ENCODE data around the gene IKBKE. TPM values are rescaled to one million over a fixed set of nuclear protein-coding genes. Genes with fewer than 3 reads are reported as not detected.
"Not testable (repeated sequence)": the region's sequence is repeated elsewhere in the genome, so short reads cannot be mapped to it uniquely, and the experiment has no call there.

The IKBKE gene
- total RNA-seq, 1 donor from 2014 or later = 11.1 TPM

DNA sequence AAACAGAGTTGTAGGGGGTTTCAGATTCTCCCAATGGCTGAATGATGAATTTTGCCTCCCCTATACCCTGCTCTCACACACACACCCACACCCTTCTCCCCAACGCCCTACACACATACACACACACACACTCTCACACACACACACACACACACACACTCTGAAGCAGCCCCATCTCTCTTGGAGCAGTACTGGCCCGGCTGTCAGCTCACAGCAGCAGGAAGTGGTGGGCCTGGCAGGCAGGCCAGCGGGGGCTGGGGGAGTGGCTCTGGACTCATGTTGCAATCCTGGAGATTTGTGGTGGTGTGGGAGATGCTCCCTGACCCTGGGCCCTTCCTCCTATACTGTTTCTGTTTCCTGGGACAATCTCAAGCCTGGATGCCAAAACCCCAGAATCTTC, 2.2 kb downstream of the IKBKE start:
- DNase-seq (ENCODE audit: low read depth in 2 of 2) = peak; percentile 48 to 63

DNA sequence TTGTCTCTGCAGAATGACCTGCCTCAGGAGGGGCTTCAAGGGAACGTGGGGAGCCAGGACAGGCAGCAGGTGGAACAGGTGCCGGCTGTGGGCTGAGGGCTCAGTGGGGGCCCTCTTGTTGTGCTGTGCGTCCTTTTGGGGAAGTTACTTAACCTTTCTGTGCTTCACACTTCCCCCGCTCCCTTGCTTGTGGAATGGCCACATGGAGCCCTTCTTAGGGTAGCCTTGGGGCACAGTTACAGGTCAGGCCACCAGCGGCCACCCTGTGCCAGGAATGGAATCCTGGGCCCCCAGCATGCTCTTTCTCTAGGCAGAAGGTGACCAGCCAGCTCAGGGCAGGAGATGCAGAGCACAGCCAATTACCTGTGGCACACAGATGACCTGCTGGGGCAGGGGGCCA, 2.6 kb downstream of the IKBKE start:
- no peak for DNase-seq (ENCODE audit: low read depth in 2 of 2)

DNA sequence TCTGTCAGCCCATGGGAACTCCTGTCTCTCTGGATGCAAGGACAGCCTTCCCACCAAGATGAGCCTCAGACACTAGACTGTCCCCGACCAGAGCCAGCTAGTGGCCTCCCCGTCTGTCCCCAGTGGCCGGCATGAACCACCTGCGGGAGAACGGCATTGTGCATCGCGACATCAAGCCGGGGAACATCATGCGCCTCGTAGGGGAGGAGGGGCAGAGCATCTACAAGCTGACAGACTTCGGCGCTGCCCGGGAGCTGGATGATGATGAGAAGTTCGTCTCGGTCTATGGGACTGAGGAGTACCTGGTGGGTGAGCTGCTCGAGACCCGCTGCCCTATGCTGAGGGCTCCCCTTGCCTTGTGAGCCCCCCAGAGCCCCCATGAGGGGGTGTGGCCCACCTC, 5.8 kb downstream of the IKBKE start:
- no peak for DNase-seq (ENCODE audit: low read depth in 2 of 2)

DNA sequence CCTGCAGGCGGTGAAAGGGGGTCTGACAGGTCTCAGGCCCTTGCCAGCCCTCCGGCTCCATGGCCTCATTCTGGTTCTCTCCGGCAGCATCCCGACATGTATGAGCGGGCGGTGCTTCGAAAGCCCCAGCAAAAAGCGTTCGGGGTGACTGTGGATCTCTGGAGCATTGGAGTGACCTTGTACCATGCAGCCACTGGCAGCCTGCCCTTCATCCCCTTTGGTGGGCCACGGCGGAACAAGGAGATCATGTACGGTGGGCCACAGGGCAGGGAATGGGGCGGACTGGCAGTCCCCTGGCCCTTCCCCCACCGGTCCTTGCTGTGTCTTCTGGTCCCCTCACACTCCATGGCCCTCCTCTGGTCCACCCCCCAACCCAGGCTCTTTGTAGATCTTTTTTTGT, 6.3 kb downstream of the IKBKE start:
- no peak for DNase-seq (ENCODE audit: low read depth in 2 of 2)

DNA sequence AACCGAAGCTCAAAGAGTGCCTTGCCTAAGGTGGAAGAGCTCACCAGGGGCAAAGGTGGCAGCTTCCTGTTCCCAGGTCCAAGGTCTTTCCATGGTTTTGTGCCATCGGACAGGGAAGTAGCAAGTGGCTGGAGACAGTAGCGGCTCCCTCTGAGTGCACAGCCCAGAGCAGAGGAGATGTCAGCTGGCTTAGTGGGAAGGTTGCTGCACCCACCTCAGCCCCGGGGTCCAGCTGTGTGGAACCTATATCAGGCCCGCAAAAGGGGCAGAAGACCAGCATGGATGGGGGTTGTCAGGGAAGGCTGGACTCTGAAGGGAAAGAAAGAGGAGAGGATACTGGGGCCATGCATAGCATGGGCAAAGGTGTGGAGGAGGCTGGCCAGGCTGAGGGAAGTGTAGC, 6.8 kb downstream of the IKBKE start:
- no peak for DNase-seq (ENCODE audit: low read depth in 2 of 2)

DNA sequence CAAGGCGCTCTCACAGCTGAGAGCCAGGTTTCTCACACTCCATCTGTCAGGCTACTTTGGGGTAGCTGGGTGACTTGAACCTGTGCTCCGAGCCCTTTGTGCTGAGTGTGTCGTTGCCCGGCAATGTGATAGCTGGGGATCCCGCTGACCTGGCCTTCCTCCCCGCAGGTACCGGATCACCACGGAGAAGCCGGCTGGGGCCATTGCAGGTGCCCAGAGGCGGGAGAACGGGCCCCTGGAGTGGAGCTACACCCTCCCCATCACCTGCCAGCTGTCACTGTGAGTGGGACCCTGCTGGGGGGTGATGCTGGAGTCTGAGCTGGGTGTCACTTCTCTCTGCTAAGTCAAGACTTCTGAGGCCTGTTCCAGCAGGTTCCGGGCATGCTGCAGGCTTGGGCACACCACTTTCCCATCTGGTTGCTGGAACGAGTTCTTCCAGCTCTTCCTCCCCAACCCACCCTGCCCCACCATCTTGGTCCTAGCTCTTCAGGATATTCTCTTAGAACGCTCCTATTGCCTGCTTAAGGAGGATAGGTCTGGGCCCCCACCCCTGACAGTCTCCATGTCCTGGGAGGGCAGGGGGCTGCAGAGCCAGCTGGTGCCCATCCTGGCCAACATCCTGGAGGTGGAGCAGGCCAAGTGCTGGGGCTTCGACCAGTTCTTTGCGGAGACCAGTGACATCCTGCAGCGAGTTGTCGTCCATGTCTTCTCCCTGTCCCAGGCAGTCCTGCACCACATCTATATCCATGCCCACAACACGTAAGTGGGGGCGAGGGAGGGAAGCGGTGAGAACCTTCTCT, 7.5 kb downstream of the IKBKE start:
- no peak for DNase-seq (ENCODE audit: low read depth in 2 of 2)

DNA sequence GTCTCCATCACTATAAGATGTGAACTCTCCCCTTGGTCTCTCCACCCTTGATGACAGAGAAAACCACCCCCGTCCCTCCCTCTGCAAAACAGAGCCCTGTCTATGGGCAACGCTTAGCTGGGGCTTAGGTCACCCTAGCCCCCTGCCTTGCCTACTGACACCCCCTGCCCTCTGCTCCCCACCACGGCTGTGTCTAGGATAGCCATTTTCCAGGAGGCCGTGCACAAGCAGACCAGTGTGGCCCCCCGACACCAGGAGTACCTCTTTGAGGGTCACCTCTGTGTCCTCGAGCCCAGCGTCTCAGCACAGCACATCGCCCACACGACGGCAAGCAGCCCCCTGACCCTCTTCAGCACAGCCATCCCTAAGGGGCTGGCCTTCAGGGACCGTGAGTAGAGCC, 8.5 kb downstream of the IKBKE start:
- no peak for DNase-seq (ENCODE audit: low read depth in 2 of 2)

DNA sequence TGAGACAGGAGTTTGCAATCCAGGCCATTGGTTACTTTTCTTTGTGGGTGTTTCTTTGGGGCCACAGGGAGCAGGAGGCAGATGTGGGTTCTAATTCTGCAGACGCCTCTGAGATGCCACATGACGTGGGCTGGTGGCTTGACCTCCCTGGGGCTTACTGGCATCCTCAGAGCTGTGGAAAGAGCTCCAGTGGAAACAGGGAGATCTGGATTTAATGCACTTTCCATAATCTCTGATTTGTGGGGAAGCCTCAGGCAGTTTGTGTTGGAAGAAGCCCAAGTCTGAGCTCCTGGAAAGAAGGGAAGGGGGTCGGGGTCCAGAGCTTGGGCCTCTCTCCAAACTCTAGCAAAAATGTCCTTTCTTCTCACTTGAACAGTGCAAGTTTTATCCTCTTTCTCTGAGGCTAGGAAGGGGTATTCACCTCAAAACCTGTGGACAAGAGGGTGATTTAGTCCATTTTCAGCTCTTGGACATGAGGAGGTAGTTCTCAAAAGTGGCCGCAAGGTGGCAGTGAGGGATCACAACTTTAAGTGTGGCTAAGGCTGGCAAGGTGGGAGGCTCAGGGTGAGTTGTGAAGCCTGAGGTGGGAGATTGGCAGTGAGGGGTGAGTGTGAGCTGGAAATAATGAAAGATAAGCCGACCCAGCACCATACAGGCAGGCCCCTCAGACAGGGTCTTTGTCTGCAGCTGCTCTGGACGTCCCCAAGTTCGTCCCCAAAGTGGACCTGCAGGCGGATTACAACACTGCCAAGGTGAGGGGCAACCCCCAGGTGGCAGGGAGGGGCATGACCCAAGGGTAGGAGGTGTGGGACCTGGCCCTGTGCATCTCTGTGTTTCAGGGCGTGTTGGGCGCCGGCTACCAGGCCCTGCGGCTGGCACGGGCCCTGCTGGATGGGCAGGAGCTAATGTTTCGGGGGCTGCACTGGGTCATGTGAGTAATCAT, 9.2 kb downstream of the IKBKE start:
- DNase-seq (ENCODE audit: low read depth in 2 of 2) = peak; percentile 82 to 85

DNA sequence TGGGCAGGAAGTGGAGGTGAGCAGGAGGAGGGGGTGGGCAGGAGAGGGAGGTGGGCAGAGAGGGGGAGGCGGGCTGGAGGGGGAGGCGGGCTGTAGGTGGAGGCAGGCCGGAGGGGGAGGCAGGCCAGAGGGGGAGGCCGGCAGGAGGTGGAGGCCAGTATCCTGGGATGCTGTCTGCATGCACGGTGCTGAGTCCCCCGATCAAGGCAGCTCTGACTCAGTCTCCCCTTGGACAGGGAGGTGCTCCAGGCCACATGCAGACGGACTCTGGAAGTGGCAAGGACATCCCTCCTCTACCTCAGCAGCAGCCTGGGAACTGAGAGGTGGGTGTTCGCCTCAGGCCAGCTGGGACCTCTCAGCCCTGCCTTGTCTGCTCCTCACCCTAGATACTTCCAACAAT, 9.9 kb downstream of the IKBKE start:
- no peak for DNase-seq (ENCODE audit: low read depth in 2 of 2)

DNA sequence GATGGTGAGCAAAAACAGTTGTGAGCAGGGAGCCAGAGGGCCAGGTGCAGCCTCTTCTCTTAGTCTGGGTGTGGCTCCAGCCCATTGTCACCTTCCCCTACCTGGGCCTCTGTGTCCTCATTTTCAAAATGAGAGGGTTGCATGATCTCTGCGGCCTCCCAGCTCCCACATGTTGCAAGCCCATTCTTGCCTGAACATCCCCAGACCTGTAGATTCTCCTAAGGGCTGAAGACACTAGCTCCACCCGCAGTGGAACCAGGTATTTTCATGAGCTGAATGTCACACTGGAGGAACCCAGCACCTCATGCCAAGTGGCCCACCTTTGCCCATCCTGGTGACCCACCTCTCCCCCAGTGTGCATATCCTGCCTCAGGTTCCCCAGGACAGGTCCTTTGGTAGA, 12.3 kb downstream of the IKBKE start:
- DNase-seq (ENCODE audit: low read depth in 2 of 2) = no peak

DNA sequence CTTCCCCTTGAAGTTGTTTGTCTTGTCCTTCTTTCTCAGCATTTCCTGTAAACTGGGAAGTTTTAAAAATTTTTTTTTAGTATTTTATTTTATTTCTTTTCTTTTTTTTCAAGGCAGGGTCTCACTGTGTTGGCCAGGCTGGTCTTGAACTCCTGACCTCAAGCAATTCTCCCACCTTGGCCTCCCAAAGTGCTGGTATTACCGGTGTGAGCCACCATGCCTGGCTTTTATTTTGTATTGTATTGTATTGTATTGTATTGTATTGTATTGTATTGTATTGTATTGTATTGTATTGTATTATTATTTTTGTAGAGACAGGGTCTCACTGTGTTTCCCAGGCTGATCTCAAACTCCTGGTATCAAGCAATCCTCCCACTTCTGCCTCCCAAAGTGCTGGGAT, 13.6 kb downstream of the IKBKE start:
- not testable (repeated sequence) for DNase-seq (ENCODE audit: low read depth in 2 of 2)

DNA sequence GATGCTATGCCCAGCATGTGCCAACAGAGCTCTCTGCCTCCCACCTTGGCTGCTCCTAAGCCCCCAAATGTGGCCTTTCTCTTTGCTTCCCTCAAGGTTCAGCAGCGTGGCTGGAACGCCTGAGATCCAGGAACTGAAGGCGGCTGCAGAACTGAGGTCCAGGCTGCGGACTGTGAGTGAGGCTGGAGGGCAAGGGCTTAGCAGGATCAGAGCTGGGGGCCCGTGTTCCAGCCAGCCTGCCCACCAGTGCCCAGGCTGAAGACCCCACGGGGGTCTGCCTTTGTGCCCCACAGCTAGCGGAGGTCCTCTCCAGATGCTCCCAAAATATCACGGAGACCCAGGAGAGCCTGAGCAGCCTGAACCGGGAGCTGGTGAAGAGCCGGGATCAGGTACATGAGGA, 14.6 kb downstream of the IKBKE start:
- no peak for DNase-seq (ENCODE audit: low read depth in 2 of 2)

DNA sequence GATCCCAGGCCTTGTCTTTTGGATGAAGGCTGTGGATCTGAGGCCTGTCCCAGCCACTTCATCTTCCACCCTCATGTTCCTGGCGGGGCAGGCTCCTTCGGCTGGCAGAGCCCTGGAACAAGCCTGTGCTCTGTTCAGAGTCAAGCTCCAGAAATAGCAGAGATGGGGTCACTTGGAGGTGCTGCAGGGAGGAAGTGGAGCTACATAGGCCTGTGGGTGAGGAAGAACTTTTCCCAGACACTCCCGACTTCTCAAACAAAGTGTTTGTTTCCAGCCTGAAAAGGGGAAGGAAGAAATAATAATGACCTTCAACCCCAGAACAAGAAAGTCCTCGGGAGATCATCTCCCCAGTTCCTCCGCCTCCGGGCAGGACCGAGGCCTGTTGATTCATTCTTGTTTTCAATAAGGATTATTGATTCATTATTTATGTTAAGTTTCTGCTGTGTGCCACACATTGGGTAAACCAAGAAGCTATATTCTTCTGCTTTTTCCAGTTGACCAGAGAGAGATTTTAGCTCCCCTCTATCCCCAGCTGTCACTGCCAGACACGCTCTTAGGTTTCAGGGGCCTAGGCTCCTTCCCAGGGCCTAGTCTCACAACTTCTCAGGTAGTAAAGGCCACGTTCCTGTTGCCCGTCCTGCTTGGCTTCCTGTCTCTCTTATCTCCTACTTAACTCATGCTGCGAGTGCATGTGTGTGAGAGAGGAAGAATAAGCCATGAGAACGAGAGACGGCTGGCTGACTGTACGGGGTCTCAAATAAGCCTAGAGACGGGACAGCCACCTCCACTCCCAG, 16.9 kb downstream of the IKBKE start:
- DNase-seq (ENCODE audit: low read depth in 2 of 2) = peak in 1 of 2 donors; percentile 56

DNA sequence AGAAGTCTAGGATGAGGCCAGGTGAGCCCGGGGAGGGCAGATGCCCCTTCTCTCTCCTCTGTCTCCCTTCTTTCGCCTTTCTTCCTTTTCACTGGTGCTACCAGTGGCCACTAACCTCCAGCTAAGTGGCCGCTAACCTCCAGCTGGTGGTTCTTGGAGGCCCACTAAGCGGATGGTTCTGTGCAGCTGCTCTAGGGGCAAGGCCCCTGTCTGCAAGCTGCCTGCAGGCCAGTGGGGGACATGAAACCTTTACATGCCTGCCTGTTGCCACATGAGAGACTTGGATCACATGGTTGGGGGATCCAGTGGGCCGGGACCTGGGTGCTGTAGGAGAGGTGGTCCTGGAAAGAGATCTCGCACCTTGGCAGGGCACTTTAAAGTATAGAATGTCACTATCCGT, 17.7 kb downstream of the IKBKE start:
- no peak for DNase-seq (ENCODE audit: low read depth in 2 of 2)

DNA sequence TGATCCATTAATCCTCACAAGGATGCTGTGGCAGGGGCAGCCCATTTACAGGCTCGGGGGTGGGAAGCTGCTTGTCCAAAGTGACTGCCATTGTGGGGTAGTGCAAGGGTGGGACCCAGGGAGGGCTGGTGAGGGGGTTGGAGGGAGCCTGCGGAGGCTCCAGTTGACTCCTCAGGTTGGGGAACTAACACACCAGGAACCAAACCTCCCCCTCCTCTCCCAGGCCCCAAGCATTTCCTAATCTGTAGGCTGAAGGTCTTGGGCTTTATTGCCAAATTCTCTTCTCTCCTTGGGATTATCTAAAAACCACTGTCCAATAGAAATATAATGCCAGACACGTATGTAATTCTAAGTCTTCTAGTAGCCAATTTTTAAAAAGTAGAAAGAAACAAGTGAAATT, 18.2 kb downstream of the IKBKE start:
- no peak for DNase-seq (ENCODE audit: low read depth in 2 of 2)

DNA sequence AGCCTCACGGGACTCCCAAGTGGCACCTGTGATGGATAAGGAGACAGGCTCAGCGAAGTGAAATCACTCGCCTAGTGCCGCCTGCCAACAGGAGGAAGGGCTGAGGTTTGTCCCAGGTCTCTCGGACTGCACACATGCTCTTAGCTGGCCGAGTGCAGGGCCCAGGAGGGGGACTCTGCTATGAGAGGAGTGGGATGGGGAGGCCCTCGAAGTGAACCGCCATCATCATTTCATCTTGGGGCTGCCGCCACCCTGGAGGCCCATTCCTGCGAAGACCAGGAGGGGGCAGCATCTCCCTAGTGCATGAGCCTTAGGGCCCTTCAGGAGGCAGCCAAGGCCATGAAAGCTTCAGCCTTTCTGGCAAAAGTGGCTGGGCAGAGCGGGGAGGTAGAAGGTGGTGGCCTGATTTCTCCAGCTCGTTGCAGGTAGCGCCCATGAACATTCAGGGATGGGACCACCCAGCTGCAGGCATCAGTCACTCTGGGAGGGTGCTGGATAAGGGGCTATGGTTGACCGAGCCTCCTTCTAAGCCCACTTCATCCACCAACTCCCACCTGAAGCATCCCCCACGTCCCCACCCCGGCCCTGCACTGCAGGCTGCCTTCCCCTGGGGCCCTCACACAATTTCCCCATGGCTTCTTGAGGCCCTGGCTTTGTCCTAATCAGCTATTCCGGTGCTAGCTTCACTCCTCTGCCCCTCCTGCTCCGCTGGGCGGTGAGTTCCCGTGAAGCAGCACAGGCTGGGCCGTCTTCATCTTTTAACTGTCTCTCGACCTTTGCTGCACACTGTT, 19.9 kb downstream of the IKBKE start:
- peak; percentile 73 to 79 for DNase-seq (ENCODE audit: low read depth in 2 of 2)

DNA sequence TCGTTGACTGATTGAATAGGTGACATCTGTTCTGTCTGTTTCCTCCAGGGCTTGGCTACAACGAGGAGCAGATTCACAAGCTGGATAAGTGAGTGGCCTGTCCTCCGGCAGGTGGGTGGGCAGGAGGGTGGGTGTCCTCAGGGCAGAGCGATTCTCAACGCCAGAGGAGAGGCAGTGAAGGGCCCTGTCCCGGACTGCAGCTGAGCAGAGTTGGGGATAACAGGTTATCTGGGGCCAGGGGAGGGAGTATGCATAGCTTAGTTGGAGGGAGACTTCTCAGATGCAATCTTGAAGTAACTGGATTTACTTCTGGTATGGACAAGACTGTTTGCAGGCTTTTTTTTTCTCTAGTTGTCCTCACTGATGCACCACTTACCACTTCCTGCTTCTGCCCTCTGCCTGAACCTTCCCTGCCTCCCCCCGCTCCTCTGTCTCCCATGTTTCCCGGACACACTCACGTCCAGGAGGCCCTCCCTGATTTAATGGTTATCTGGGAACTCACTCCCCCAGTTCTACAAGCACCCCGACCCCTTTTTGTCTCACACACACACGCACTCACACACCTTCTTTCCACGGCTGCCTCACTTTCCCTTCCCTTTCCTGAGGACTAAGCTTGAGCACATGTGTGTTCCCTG, 20.6 kb downstream of the IKBKE start:
- peak in 1 of 2 donors; percentile 41 for DNase-seq (ENCODE audit: low read depth in 2 of 2)

DNA sequence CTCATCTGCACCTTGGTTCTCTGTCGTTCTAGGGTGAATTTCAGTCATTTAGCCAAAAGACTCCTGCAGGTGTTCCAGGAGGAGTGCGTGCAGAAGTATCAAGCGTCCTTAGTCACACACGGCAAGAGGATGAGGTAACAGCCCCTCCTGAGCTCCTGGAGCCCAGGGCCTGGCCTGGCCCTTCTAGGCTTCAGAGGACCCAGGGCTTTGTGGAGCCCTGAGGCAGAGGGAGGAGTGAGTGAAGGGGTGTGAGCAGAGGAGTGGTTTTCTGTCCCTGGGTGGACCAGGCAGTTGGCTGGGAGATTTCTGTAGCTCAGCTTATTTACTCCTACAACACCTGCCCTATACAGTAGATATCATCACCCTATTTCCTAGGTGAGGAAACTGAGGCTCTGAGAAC, 21.3 kb downstream of the IKBKE start:
- DNase-seq (ENCODE audit: low read depth in 2 of 2) = no peak

DNA sequence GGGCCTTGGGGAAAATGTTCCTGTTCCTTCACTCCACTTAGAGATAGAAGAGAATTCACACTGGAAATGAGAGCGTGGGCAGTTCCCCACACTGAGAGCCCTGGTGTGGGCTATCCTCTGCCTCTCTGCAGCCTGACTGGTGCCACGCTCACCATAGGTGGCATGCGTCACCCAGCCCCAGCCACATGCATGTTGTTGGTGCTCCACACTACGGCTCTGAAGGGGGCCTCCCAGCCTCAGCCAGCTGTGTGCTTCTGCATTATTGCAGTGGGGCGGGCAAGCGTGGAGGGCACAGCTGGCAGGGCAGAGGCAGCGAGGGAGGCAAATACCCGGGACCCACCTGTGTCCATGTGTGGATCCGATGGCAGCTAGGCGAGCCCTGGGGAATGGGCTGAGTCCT, 22.3 kb downstream of the IKBKE start:
- DNase-seq (ENCODE audit: low read depth in 2 of 2) = no peak

DNA sequence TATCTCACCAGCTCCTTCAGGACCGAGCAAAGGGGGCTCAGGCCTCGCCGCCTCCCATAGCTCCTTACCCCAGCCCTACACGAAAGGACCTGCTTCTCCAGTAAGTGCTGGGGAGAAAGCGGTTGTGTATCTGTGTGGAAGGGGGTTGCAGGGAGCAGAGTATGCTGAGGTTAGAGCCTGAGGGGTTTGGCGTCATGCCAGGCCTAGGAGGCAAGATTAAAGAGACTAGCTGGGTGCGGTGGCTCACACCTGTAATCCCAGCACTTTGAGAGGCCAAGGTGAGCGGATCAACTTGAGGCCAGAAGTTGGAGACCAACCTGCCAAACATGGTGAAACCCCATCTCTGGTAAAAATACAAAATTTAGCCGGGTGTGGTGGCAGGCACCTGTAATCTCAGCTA, 23.0 kb downstream of the IKBKE start:
- DNase-seq (ENCODE audit: low read depth in 2 of 2) = no peak

Data from lung microvascular endothelial cell (primary cell).